Neuronal stem cell (in vitro differentiated cells): ENCODE measurements around the gene DIAPH2.

Source experiments
- DNase-seq: peaks from one replicate; pipeline ENCODE4 v3.0.0-alpha.2; 2013; ENCODE audit warnings: low spot score
- H2AFZ ChIP-seq: one replicate; pipeline ENCODE4 v1.6.1; 2013; ENCODE audit warnings: mild to moderate bottlenecking, low read length, inconsistent platforms
- H2AK5ac ChIP-seq: 2 replicates; pipeline ENCODE4 v1.6.1; 2013; ENCODE audit warnings: low read depth, mild to moderate bottlenecking, inconsistent platforms, low read length, moderate library complexity, mixed read lengths
- H2BK120ac ChIP-seq: 2 replicates; pipeline ENCODE4 v1.6.1; 2013; ENCODE audit warnings: low read depth, mild to moderate bottlenecking, inconsistent platforms, low read length, moderate library complexity, mixed read lengths
- H2BK12ac ChIP-seq: one replicate; pipeline ENCODE4 v1.6.1; 2013; ENCODE audit warnings: low read length, inconsistent platforms
- H2BK15ac ChIP-seq: 2 replicates; pipeline ENCODE4 v1.6.1; 2013; ENCODE audit warnings: mild to moderate bottlenecking, low read length, inconsistent platforms, mixed read lengths
- H2BK5ac ChIP-seq: one replicate; pipeline ENCODE4 v1.6.1; 2013; ENCODE audit warnings: inconsistent platforms, mild to moderate bottlenecking, low read length, moderate library complexity
- H3K14ac ChIP-seq: one replicate; pipeline ENCODE4 v1.6.1; 2013; ENCODE audit warnings: low read length, inconsistent platforms
- H3K18ac ChIP-seq: 2 replicates; pipeline ENCODE4 v1.6.1; 2013; ENCODE audit warnings: low read length, inconsistent platforms
- H3K23ac ChIP-seq: 2 replicates; pipeline ENCODE4 v1.6.1; 2013; ENCODE audit warnings: low read depth, mild to moderate bottlenecking, mixed read lengths, low read length, inconsistent platforms; ENCODE audit not compliant: poor library complexity
- H3K27ac ChIP-seq: replicated peaks from 3 replicates; pipeline ENCODE4 v1.5.1; 2013; ENCODE audit warnings: low read length, inconsistent platforms
- H3K27me3 ChIP-seq, 3 experiments: 2 replicates each; pipeline ENCODE4 v1.6.1; 2013; ENCODE audit warnings: low read length in 3 of 3, mild to moderate bottlenecking in 2 of 3, inconsistent platforms in 1 of 3, low read depth in 1 of 3, mixed read lengths in 1 of 3, moderate library complexity in 1 of 3; ENCODE audit not compliant: control insufficient read depth in 3 of 3, insufficient read depth in 3 of 3
- H3K36me3 ChIP-seq, 2 donors: replicated peaks in 1 of 2; 2 replicates each; pipeline ENCODE4 v1.6.1; 2013; ENCODE audit warnings: low read length in 2 of 2; ENCODE audit not compliant: control insufficient read depth in 2 of 2, insufficient read depth in 2 of 2
- H3K4ac ChIP-seq: 2 replicates; pipeline ENCODE4 v1.6.1; 2013; ENCODE audit warnings: inconsistent platforms, mild to moderate bottlenecking, low read length, moderate library complexity
- H3K4me1 ChIP-seq, 2 donors: 1 replicate in 1 of 2; 2 replicates in 1 of 2; pipeline ENCODE4 v1.6.1; 2013; ENCODE audit warnings: low read length in 2 of 2, low read depth in 1 of 2; ENCODE audit not compliant: control insufficient read depth in 2 of 2, insufficient read depth in 1 of 2
- H3K4me2 ChIP-seq: one replicate; pipeline ENCODE4 v1.6.1; 2013; ENCODE audit warnings: mild to moderate bottlenecking, low read length, inconsistent platforms; ENCODE audit not compliant: insufficient read depth, poor library complexity, severe bottlenecking
- H3K4me3 ChIP-seq, 2 donors: 2 replicates each; pipeline ENCODE4 v1.5.1; 2013; ENCODE audit warnings: low read length in 2 of 2, mild to moderate bottlenecking in 2 of 2, inconsistent platforms in 1 of 2, moderate library complexity in 1 of 2
- H3K79me1 ChIP-seq: one replicate; pipeline ENCODE4 v1.6.1; 2013; ENCODE audit warnings: low read depth, mild to moderate bottlenecking, inconsistent platforms, low read length, moderate library complexity
- H3K9ac ChIP-seq: one replicate; pipeline ENCODE4 v1.6.1; 2013; ENCODE audit warnings: mild to moderate bottlenecking, low read depth, low read length, inconsistent platforms; ENCODE audit not compliant: poor library complexity
- H3K9me3 ChIP-seq, 2 donors: replicated peaks in 1 of 2; 2 replicates each; pipeline versions ENCODE3 to v1.6.1; 2013; ENCODE audit warnings: low read length in 2 of 2, mild to moderate bottlenecking in 2 of 2, inconsistent platforms in 1 of 2, low read depth in 1 of 2, mixed read lengths in 1 of 2, moderate library complexity in 1 of 2; ENCODE audit not compliant: control insufficient read depth in 2 of 2, insufficient read depth in 1 of 2
- H4K8ac ChIP-seq: one replicate; pipeline ENCODE4 v1.6.1; 2013; ENCODE audit warnings: low read depth, mild to moderate bottlenecking, inconsistent platforms, low read length, moderate library complexity
- H4K91ac ChIP-seq: one replicate; pipeline ENCODE4 v1.6.1; 2013; ENCODE audit warnings: low read length, low read depth, mild to moderate bottlenecking, inconsistent platforms; ENCODE audit not compliant: poor library complexity
- WGBS, 2 donors: extraction: QIAGEN DNeasy Blood & Tissue Kit; methylation state at CpG; one replicate each; pipeline ENCODE4 v1.1.7; 2013; ENCODE audit warnings: missing lambda C conversion rate in 2 of 2, mixed read lengths in 1 of 2; ENCODE audit not compliant: insufficient read length in 2 of 2, insufficient replicate concordance in 1 of 2; ENCODE audit errors: extremely low coverage in 2 of 2; 5-methylcytosine and 5-hydroxymethylcytosine counted together

Gene DIAPH2

DNA sequence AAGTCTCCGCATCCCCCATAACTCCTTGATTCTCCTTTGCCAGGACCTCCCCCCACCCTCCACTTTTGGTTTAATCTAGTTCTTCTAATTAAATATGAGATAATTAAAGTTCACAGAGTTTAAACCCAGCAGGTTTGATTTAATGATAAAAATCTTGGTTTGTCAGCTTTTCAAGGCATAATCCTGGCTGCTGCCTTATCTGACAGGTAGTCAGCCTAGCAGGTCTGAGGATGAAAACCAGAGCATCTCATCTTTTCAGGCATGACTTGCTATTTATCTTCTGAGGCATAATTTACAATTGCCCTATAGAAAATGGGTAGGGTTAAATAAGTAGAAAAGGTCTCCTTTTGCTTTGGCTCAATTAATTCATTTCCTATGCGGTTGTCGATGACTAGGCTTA, 790.3 kb downstream of the DIAPH2 start:
- no peak overlapping the region for H3K4ac ChIP-seq
- H2BK12ac ChIP-seq, result no peak overlapping the region
- H2AK5ac ChIP-seq, result no peak overlapping the region
- H3K79me1 ChIP-seq, result no peaks in the 10 kb centered on the region
- H3K4me2 ChIP-seq, result no peak overlapping the region
- H3K4me1 ChIP-seq, result no peaks in the 10 kb centered on the region
- H3K18ac ChIP-seq, result no peak overlapping the region
- H3K23ac ChIP-seq, result no peak overlapping the region
- no peak overlapping the region for H2BK5ac ChIP-seq
- no peak overlapping the region for H2AFZ ChIP-seq
- H3K27ac ChIP-seq, result no peak overlapping the region
- DNase-seq, result no peak
- H3K27me3 ChIP-seq, result no peaks in the 10 kb centered on the region
- no peak overlapping the region for H2BK120ac ChIP-seq
- WGBS, 2 donors, result no CpG with 5 or more reads among the region's 3 CpGs
- H3K9me3 ChIP-seq, result no peaks in the 10 kb centered on the region
- no peak overlapping the region for H4K91ac ChIP-seq
- no peak overlapping the region for H3K9ac ChIP-seq
- no peak overlapping the region for H3K4me3 ChIP-seq
- no peak overlapping the region for H2BK15ac ChIP-seq
- H3K36me3 ChIP-seq, result no peaks in the 10 kb centered on the region
- H4K8ac ChIP-seq, result no peak overlapping the region
- no peak overlapping the region for H3K14ac ChIP-seq

DNA sequence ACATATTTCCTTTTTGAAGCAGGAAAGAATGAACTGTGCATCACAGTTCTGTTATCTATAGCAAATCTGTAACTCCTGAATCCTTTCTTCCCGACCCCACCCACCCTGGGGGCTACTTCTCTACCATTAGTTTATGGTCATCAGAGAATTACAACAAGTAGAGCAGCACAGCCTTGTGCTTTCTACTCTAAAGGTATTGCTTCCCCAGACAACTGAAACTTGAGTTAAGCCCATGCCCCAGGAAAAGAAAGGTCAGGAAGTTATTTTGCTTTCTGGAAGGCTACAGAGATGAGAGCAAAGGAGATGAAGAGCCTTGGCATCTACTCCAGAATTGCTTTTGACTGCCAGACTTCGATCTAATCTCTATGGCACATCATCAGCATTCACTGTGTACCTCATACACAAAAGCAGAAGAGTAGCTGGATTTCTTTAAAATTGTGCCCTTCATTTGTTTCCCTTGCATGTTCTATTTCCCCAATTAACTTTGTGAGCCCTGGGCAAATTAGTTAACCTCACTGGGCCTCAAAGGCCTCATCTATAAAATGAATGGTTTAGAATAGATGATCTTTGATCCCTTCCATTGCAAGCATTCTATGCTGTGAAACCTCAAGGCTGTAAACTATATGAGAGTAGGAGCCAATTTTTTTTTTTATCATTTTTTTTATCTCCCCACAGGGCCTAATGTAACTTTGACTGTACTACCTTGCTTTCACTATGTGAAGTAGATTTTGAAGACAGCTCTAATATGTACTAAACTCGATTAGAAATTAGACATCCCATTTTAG, 794.7 kb downstream of the DIAPH2 start:
- no peak for DNase-seq
- Histone ChIP-seq H3K4me3 (no peak overlapping the region), H3K23ac (no peak overlapping the region), H2AK5ac (no peak overlapping the region), H3K4me1 (peaks cover 0 to 9% of the 10 kb centered on the region in 2 donors), H4K8ac (no peak overlapping the region), H3K14ac (no peak overlapping the region), H4K91ac (no peak overlapping the region), H2BK15ac (no peak overlapping the region), H3K4ac (no peak overlapping the region), H3K79me1 (no peaks in the 10 kb centered on the region), H3K18ac (no peak overlapping the region), H3K27me3 (no peaks in the 10 kb centered on the region), H2BK5ac (no peak overlapping the region), H2BK120ac (no peak overlapping the region), H3K27ac (no peak overlapping the region), H3K9ac (no peak overlapping the region), H2BK12ac (no peak overlapping the region), H3K4me2 (no peak overlapping the region), H2AFZ (peak overlapping the region; percentile 19), H3K9me3 (no peaks in the 10 kb centered on the region), H3K36me3 (no peaks in the 10 kb centered on the region)
- no CpG with 5 or more reads among the region's 3 CpGs for WGBS, 2 donors

DNA sequence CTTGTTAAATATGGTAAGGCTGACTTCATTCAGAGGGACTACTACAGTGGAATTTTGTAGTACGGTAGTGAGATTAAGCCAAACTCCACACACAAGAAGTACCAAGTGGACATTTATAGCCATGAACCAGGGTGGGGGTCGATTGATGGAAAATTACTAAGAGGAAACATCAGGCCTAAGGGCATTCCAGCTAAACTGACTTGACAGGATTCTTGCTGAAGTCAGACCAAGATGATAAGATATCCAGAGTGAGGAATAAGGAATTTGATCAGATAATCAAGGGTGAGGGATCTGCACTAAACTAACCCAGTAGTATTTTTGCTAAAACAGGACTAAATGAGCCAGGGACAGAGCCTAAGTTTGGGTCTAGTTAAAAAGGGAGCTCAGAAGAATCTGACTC, 796.6 kb downstream of the DIAPH2 start:
- no peak overlapping the region for H2BK12ac ChIP-seq
- H2BK5ac ChIP-seq, result no peak overlapping the region
- no peak for DNase-seq
- H2AFZ ChIP-seq, result no peak overlapping the region
- H2BK15ac ChIP-seq, result no peak overlapping the region
- H3K36me3 ChIP-seq, result no peaks in the 10 kb centered on the region
- H3K4me1 ChIP-seq, result peaks cover 0 to 9% of the 10 kb centered on the region in 2 donors
- WGBS, 2 donors, result no CpG with 5 or more reads among the region's 2 CpGs
- no peak overlapping the region for H4K8ac ChIP-seq
- H3K79me1 ChIP-seq, result no peaks in the 10 kb centered on the region
- H2BK120ac ChIP-seq, result no peak overlapping the region
- H4K91ac ChIP-seq, result no peak overlapping the region
- H3K27ac ChIP-seq, result no peak overlapping the region
- H3K18ac ChIP-seq, result no peak overlapping the region
- H3K27me3 ChIP-seq, result no peaks in the 10 kb centered on the region
- no peak overlapping the region for H3K4me2 ChIP-seq
- no peak overlapping the region for H3K4me3 ChIP-seq
- no peak overlapping the region for H3K4ac ChIP-seq
- H2AK5ac ChIP-seq, result no peak overlapping the region
- no peaks in the 10 kb centered on the region for H3K9me3 ChIP-seq
- no peak overlapping the region for H3K9ac ChIP-seq
- H3K23ac ChIP-seq, result no peak overlapping the region
- no peak overlapping the region for H3K14ac ChIP-seq

DNA sequence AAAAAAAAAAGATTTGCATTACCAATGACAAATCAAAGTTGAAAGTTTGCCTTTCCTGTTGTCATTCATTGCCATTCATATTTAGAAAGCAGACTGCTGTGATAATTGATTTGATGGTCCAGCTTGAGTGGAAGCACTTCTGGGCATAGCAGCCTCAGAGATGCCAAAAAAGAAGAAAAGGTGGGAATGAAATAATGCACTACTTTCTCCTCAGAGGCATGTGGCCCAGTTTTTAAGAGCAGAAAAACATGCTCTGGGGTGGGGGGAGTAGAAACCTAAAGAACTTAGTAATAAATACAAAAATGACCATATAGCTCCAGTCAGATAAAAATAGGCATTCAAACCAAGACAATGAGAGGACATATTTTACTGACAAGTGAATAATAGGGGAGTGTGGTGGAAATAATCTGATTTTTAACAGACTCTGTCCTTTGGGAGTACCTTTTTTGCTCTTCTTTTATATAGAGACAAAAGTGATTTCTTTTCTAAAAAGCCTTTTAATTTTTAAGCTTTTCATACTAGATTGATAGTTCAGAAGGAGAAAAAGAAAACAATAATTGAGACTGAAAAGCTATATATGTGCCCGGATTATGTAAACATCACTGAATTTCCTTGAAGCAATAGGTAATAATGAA, 798.1 kb downstream of the DIAPH2 start:
- Histone ChIP-seq H3K4me1 (peaks cover 0 to 9% of the 10 kb centered on the region in 2 donors), H3K9me3 (no peaks in the 10 kb centered on the region), H3K4ac (no peak overlapping the region), H3K4me2 (no peak overlapping the region), H2AK5ac (no peak overlapping the region), H3K27ac (no peak overlapping the region), H4K8ac (no peak overlapping the region), H4K91ac (no peak overlapping the region), H2AFZ (no peak overlapping the region), H3K9ac (no peak overlapping the region), H3K36me3 (no peaks in the 10 kb centered on the region), H2BK120ac (no peak overlapping the region), H2BK12ac (no peak overlapping the region), H3K79me1 (no peaks in the 10 kb centered on the region), H3K18ac (no peak overlapping the region), H3K27me3 (no peaks in the 10 kb centered on the region), H3K4me3 (no peak overlapping the region), H3K14ac (no peak overlapping the region), H2BK5ac (no peak overlapping the region), H3K23ac (no peak overlapping the region), H2BK15ac (no peak overlapping the region)
- WGBS, 2 donors, result no CpG with 5 or more reads among the region's 1 CpG
- DNase-seq, result no peak
